NCI-H2196 (cell line): ENCODE results near the gene MRPL41.
"Not testable (repeated sequence)": the region's sequence is repeated elsewhere in the genome, so short reads cannot be mapped to it uniquely, and the experiment has no call there.

Experiments used
- DNase-seq: peaks from one replicate; lab custom pipeline; 2025; ENCODE audit not compliant: unreplicated experiment; lab: John Stamatoyannopoulos, UW

The MRPL41 gene

GRCh38 chr9:137582286-137582860 is 30.7 kb downstream of the MRPL41 start:
- DNase-seq: peak; percentile 24

- DNase-seq: no peak
Measured at GRCh38 chr9:137583347-137583746, 31.7 kb downstream of the MRPL41 start.

DNA sequence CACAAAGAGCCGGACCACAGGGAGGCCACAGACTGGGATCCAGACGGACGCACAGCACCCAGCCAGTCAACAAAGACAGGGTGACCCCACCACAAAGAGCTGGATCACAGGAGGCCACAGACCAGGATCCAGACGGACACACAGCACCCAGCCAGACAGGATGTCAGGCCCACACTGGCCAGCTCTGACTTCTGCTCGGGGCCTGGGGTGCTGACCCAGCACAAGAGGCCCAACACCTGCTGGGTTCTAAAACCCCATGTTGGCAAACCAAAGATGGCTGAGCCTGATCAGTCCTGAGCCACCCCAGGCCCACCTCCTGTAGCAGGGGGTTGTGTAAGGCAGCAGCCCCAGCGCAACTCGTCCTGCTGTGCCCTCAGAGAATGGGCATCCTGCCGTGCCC is 32.3 kb downstream of the MRPL41 start:
- DNase-seq: no peak

- DNase-seq: no peak
Measured at GRCh38 chr9:137586854-137587253, 35.2 kb downstream of the MRPL41 start.

- DNase-seq: no peak
Measured at GRCh38 chr9:137588311-137588710, 36.6 kb downstream of the MRPL41 start.

DNA sequence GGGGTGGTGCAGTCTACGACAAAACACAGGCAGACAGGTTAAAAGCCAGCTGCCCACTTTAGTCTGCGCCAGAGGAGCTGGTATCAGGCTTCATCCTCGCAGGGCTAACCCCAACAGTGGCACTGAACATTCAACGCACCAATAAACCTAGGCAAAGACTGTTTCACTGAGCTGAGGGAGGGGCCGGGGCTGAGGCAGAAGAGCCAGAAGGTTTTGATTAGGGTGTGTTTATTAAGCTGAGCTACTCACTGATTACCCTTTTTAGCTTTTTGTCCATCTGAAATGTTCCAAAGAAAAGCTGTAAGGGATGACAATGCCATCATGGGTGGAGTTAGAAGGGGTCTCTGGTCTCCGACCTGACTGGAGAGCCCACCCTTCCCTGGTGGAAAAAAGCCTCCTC is 37.2 kb downstream of the MRPL41 start:
- DNase-seq: no peak

DNA sequence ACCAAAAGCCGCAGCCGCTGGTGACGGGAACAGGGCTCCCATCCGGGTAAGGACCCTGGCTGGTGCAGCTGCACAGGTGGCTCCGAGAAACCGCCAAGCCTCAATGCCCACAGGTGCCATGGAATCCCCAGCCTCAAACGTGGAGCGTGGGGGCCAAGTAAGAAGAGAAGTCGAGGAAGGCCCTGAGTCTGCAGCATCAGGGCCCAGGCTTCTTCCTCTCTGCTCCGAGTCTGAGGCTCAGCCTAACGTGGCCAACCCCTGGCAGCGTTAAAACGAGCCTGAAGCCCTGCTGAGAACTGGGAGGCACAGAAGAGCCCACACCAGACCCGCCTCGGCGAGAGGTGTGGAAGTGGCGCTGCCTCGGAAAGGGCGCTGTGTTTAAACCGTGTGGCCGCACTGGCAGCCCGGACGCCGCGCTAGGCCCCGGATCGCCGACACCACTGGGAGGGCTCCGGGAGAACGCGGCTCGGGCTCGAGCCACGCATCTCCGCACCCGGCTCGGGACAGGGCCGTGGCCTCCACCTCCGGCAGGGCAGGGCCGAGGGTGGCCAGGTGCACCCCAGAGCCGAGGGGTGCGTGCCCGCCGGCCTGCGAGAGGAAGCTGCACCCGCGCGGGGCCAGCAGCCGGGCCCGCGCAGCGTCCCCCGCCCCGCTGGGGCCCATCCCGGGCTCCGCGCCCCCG is 37.9 kb downstream of the MRPL41 start:
- DNase-seq: no peak

DNA sequence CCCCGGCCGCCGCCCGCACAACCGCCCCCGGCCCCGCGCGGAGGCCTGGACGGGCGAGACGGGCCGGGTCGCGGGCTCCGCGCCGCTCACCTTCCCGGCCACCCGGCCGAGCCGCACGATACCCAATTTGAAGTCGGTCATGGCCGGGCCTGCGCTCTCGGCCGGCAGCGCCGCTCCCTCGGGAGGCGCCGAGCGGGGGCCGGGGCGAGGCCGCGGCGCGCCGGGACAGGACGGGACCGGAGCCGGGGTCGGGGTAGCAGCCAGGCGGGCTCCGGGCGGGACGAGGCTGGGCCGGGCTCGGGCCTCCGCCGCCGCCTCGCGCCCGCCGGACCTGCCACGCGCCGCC is 38.4 kb downstream of the MRPL41 start:
- no peak for DNase-seq

GRCh38 chr9:137590469-137591383 is 39.0 kb downstream of the MRPL41 start, which contains the start of gene ZMYND19:
TSS of gene ZMYND19 (minus strand) at chr9:137590512. CDS start at chr9:137590263, 249 bp downstream.
- peak; percentile 92 for DNase-seq

DNA sequence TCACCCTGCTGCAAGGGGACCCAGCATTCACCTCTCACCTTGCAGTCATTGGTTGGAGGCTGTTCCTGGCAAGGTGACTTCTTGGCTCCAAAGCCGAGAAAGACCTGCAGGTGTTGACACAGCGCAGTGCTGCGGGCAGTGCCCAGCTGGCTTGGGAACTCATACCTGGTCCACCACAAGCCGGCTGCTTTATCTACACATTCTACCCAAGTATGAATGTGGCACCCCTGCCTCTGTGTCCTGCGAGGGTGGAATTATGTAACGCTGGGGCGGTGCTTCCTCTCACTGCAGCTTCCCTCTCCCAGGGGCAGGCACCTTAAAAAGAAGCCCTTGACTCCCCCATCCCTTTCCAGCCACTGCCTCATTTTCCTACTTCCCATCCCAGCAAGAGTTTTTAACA is 41.1 kb downstream of the MRPL41 start:
- peak; percentile 65 for DNase-seq

- peak; percentile 23 for DNase-seq
Measured at GRCh38 chr9:137593176-137593575, 41.5 kb downstream of the MRPL41 start.

DNA sequence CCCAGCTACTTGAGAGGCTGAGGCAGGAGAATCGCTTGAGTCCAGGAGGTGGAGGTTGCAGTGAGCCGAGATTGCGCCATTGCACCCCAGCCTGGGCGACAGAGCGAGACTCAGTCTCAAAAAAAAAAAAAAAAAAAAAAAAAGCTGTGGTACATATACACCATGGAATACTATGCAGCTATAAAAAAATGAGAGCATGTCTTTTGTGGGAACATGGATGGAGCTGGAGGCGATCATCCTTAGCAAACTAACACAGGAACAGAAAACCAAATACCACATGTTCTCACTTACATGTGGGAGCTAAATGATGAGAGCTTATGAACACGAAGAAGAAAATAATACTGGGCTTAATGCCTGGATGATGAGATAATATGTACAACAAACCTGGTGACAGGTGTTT is 44.9 kb downstream of the MRPL41 start:
- not testable (repeated sequence) for DNase-seq

DNA sequence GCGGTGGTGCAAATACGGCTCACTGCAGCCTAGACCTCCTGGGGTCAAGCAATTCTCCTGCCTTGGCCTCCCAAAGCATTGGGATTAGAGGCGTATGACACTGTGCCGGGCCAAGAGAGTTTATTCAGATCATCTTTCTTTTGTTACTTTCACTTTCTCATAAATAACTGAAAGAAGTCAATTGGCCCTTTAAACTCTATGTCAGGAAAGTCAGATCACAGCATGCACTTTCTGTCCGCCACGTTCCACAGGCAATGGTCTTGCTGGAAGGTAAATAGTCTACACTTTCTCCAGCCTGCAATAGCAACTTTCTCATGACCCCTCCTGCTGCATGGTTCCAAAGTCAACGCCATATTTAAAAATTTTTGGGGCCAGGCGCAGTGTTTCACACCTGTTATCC is 47.3 kb downstream of the MRPL41 start:
- no peak for DNase-seq
